LNCaP clone FGC (cell line): ENCODE results near the gene TRMT10A.

ENCODE experiments used
- DNase-seq: peaks from one replicate; pipeline ENCODE4 v3.0.0-alpha.2; 2011; ENCODE audit warnings: low read depth
- H3K4me3 ChIP-seq: 2 replicates; pipeline ENCODE4 v1.5.1; 2011; ENCODE audit warnings: mild to moderate bottlenecking, low read depth, low read length, control low read depth
- TF ChIP-seq, protein P1 (sequence below): IDR thresholded peaks from 2 replicates; pipeline ENCODE4 v1.5.1; 2012; ENCODE audit warnings: mild to moderate bottlenecking; ENCODE audit not compliant: control insufficient read depth, insufficient read depth; ENCODE audit errors: extremely low read depth

TRMT10A gene, protein sequence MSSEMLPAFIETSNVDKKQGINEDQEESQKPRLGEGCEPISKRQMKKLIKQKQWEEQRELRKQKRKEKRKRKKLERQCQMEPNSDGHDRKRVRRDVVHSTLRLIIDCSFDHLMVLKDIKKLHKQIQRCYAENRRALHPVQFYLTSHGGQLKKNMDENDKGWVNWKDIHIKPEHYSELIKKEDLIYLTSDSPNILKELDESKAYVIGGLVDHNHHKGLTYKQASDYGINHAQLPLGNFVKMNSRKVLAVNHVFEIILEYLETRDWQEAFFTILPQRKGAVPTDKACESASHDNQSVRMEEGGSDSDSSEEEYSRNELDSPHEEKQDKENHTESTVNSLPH

DNA sequence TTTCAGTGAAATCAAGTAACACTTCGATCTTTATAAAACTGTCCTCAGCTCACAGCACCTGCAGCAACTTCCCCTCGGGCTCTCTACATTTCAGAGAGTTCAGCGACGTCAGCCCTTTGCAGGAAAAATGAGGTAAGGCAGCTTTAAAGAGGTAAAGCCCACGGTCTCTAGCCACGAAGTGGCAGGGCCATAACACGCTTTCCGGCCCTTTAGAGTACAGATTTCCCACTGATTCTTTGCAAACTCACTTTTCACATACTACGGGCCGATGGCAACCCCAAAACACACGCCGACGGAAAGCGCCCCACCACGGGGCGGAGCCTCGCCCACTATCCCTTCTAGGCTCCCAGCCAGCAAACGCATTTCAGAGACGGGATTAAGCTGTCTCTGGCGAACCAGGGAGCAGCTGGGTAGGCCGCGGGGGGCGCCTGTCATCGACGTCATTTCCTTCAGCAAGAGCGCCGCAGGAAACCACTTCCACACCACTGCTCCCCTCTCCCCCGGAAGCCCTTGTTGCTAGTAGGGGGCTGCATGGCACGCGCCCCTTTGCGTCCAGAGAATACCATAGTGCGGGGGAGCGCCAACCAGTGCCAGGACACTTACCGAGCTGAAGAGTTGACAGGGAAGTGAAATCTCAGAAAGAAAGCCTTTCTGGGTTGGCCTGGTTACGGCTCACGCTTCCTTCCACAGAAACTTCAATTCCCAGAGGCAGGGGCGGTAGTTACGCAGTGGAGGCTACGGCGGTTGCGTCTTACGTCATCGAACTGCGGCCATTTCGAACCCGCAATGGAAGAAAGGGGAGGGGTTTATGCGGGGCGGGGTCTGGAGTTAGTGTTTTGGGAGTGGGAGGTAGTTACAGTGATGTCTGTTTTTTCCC lies at the start of gene TRMT10A:
Gene TRMT10A, minus strand, starts transcription at position 730 of the 877 bp plus-strand sequence. CDS start 4,701 bp downstream, outside the sequence.
- peak; percentile 91 for DNase-seq

DNA sequence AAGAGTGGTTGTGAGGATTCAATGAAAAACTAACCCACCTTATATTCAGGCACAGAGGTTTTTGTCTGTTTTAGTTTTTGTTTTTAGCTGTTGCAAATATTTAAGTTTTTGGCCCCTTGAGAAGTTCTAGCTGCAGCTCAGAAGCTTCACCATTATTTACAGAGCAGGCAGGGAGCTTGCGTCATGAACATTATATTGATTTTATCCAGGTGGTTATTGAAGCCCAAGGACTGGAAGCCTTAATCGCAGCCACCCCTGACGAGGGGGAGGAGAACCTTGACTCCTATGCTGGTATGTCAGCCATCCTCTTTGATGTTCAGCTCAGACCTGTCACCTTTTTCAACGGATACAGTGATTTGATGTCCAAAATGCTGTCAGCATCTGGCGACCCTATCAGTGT lies 48.9 kb upstream of the TRMT10A start:
- TF ChIP-seq, protein P1, sequence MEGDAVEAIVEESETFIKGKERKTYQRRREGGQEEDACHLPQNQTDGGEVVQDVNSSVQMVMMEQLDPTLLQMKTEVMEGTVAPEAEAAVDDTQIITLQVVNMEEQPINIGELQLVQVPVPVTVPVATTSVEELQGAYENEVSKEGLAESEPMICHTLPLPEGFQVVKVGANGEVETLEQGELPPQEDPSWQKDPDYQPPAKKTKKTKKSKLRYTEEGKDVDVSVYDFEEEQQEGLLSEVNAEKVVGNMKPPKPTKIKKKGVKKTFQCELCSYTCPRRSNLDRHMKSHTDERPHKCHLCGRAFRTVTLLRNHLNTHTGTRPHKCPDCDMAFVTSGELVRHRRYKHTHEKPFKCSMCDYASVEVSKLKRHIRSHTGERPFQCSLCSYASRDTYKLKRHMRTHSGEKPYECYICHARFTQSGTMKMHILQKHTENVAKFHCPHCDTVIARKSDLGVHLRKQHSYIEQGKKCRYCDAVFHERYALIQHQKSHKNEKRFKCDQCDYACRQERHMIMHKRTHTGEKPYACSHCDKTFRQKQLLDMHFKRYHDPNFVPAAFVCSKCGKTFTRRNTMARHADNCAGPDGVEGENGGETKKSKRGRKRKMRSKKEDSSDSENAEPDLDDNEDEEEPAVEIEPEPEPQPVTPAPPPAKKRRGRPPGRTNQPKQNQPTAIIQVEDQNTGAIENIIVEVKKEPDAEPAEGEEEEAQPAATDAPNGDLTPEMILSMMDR = no peak
- no peak for DNase-seq
- no peak overlapping the region for H3K4me3 ChIP-seq

More for the DNA sequence above, at the start of gene TRMT10A:
- peak within 1 kb of the TSS; percentile 91 for H3K4me3 ChIP-seq
- TF ChIP-seq, protein P1 = 0 out of 2 replicates have a peak, but pooled peaks have one; percentile 3

DNA sequence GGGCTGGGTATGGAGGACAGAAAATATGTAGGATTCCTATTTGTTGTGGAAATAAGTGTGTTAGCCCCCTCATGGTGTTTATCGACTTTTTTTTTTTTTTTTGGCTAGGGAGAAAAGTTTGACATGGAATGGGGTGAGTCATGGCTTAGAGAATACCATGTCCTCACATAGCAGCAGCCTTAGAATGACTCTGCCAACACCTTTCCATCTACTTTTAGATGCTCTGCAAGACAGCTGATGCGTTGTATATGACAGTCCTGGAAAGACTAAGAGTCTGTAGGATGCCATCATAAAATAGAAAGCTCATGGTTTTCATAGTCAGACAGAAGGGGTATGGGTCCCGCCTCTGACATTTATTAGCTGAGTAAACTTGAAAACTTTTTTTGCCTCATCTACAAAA lies 48.4 kb upstream of the TRMT10A start:
- no peak overlapping the region for H3K4me3 ChIP-seq
- TF ChIP-seq, protein P1 = no peak
- DNase-seq = no peak

DNA sequence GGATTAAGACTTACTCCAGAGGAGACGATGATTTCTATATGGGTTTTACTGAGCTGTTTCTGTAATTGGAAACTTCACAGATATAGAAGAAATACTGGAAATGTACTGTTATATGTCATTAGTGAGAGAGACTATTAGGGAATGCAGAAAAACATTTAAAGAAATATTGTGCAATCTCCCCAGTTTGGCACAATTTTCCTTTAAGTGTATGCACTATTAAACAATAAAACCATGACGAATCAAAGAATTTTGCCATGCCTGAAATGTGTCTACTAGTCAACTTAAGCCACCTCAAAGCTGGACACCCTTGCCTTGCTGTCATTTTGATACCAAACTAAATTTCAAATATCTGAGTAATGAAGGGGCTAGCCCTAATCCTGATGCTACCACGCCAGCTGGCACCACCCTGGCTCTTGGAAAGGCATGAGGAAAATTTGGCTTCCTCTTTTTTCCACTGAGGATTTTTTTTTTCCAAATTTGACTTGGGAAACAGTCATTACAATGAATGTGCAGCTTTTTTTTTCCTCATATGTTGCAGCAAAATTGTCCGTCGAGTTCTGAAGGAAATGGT lies 46.9 kb upstream of the TRMT10A start:
- H3K4me3 ChIP-seq = no peak overlapping the region
- TF ChIP-seq, protein P1 = no peak
- no peak for DNase-seq

DNA sequence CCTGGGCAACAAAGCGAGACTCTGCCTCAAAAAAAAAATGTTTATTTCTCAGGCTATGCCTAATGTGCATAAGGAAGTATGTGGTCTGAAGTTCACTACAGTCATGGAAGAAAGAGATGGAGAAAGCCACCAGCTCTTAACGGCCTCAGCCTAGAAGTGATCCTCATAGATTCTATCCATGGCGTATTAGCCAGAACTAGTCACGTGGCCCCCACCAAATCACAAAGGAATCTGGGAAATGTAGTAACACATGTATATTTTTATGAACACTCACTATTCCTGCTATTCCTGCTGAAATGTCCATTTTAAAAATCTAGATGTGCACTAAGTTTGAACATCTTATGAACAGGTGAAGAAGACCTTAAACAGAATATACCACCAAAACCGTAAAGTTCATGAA lies 44.6 kb upstream of the TRMT10A start:
- TF ChIP-seq, protein P1 = no peak
- no peak for DNase-seq
- H3K4me3 ChIP-seq = no peak overlapping the region

DNA sequence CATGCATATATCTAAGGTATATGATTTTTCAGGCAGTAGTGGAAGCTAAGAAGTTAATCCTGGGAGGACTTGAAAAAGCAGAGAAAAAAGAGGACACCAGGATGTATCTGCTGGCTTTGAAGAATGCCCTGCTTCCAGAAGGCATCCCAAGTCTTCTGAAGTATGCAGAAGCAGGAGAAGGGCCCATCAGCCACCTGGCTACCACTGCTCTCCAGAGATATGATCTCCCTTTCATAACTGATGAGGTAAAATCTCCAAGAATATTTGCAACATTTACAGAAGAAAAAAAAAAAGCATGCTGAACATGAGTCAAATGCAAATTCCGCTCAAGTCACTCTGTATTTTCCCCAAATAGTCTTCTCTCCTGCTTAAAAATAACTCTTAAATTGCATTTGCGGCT lies 42.9 kb upstream of the TRMT10A start:
- TF ChIP-seq, protein P1 = no peak
- DNase-seq = no peak
- no peak overlapping the region for H3K4me3 ChIP-seq
